Measurements from ENCODE around the gene AKR1B1. TPM values are rescaled to one million over a fixed set of nuclear protein-coding genes. Genes with fewer than 3 reads are reported as not detected.

AKR1B1 gene
- total and polyA plus RNA-seq, 2 of the 4 experiments (the other 2 are of a cell fraction): 90.9 to 201 TPM

- no peaks in the 10 kb centered on the region for H3K79me1 ChIP-seq (ENCODE audit: low read depth in 1 of 2, low read length in 2 of 2)
- H3K23ac ChIP-seq (ENCODE audit: low read depth, low read length): no peak overlapping the region
- H2BK120ac ChIP-seq (ENCODE audit: low read depth, low read length): no peak overlapping the region
- DNase-seq (no peak), ATAC-seq (ENCODE audit: low read depth) (no peak)
- no peaks in the 10 kb centered on the region for H4K20me1 ChIP-seq (ENCODE audit: insufficient read depth, low read length)
- intact Hi-C loops (cut with micrococcal nuclease): no loop called here
- in situ Hi-C loops (cut with MboI; ENCODE audit: low sequenced_read_pairs): no loop called here
- dilution Hi-C loops (cut with HindIII; ENCODE audit: low sequenced_read_pairs, unreplicated experiment): no loop called here
- no peak overlapping the region for H3K18ac ChIP-seq (ENCODE audit: low read depth, low read length)
- no peak overlapping the region for H4K5ac ChIP-seq (ENCODE audit: low read depth, low read length)
- no peaks in the 10 kb centered on the region for H3K4me1 ChIP-seq (ENCODE audit: control insufficient read depth, insufficient read depth, low read length)
- no TSS peak for BruUV-seq (replicated peaks)
- ChIA-PET CTCF (interaction anchor here (0.7 kb wide), 1 partner anchor 13 kb away, joined by 3 read pairs; no protein-coding TSS in a partner anchor), POLR2A (ENCODE audit: unreplicated experiment) (no interaction called here)
- H3K9ac ChIP-seq (ENCODE audit: low read depth, low read length): no peak overlapping the region
- H4K8ac ChIP-seq (ENCODE audit: low read depth in 2 of 2, low read length in 2 of 2): no peak overlapping the region
- no peak overlapping the region for H3K27ac ChIP-seq (ENCODE audit: insufficient read depth, low read length)
- no CpG with 5 or more reads among the region's 1 CpG for WGBS, 2 experiments (ENCODE audit: extremely low coverage in 2 of 2, insufficient read length in 1 of 2)
- no peak overlapping the region for H2AFZ ChIP-seq (replicated peaks; ENCODE audit: low read length, poor library complexity)
- no peak overlapping the region for H2AK9ac ChIP-seq (replicated peaks; ENCODE audit: low read depth, low read length, poor library complexity)
- no peaks in the 10 kb centered on the region for H3K9me3 ChIP-seq (ENCODE audit: control insufficient read depth, insufficient read depth, low read length)
- no peak overlapping the region for H3K4ac ChIP-seq (ENCODE audit: low read depth, low read length)
- no peak overlapping the region for H3K14ac ChIP-seq (replicated peaks; ENCODE audit: low read depth, low read length)
- H2AK5ac ChIP-seq (ENCODE audit: low read depth, low read length): no peak overlapping the region
- H3K56ac ChIP-seq (ENCODE audit: extremely low read depth, insufficient read depth, low read length): no peak overlapping the region
- no peak overlapping the region for H3K4me3 ChIP-seq (ENCODE audit: insufficient read depth, low read depth, low read length)
- H2BK5ac ChIP-seq (ENCODE audit: low read depth, low read length, poor library complexity, severe bottlenecking): no peak overlapping the region
- H3K4me2 ChIP-seq (ENCODE audit: low read depth, low read length): no peak overlapping the region
- no peak for TF ChIP-seq RCOR1 (IDR thresholded peaks at IDR 0.05; ENCODE audit: insufficient replicate concordance, low read length)
- TF ChIP-seq FOS (IDR thresholded peaks at IDR 0.05; ENCODE audit: low read depth, low read length): no peak
- no peak overlapping the region for H2BK15ac ChIP-seq (ENCODE audit: low read depth, low read length)
- no peaks in the 10 kb centered on the region for H3K36me3 ChIP-seq (ENCODE audit: control insufficient read depth, insufficient read depth, low read length)
- no peak overlapping the region for H2BK20ac ChIP-seq (ENCODE audit: low read depth, low read length)
- no peaks in the 10 kb centered on the region for H3K9me1 ChIP-seq (ENCODE audit: insufficient read depth, low read length)
- peaks cover 16% of the 10 kb centered on the region for H3K27me3 ChIP-seq (ENCODE audit: control insufficient read depth, insufficient read depth, low read length)
- no peak overlapping the region for H4K91ac ChIP-seq (ENCODE audit: insufficient read depth, low read depth, low read length)
These were observed 55.8 kb downstream of the AKR1B1 start for GRCh38 chr7:134403062-134403461.

All from IMR-90 (cell line).